GM21723 (cell line): Measurements from ENCODE around the gene TOR1A.

Experiments used
- ATAC-seq: cut with Tn5 transposase; IDR thresholded peaks from one replicate; pipeline ENCODE4 v1.9.1; 2021; ENCODE audit warnings: mild to moderate bottlenecking, moderate library complexity; ENCODE audit not compliant: unreplicated experiment

Gene TOR1A, protein sequence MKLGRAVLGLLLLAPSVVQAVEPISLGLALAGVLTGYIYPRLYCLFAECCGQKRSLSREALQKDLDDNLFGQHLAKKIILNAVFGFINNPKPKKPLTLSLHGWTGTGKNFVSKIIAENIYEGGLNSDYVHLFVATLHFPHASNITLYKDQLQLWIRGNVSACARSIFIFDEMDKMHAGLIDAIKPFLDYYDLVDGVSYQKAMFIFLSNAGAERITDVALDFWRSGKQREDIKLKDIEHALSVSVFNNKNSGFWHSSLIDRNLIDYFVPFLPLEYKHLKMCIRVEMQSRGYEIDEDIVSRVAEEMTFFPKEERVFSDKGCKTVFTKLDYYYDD

DNA sequence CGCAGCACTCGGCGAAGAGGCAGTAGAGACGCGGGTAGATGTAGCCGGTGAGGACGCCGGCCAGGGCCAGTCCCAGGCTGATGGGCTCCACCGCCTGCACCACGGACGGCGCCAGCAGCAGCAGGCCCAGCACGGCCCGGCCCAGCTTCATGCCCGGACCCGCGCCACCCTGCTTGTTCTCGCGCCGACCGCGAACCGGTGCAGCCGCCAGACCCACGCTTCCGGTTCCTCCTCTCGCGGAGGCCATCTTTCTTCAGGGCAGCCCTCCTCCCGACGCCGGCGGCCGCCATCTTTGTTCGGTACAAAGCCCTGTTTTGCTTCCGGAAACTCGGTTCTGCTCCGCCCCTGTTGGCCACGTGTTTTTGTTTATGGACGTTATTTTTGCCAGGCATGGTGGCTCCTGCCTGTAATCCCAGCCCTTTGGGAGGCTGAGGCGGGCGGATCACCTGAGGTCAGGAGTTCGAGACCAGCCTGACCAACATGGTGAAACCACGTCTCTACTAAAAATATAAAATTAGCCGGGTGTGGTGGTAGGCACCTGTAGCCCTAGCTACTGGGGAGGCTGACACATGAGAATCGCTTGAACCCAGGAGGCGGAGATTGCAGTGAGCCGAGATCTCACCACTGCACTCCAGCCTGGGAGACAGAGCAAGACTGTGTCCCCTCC, at the start of gene TOR1A:
TOR1A (minus strand) TSS at position 202 of the 667 bp plus-strand sequence; CDS start at position 151, 51 bp downstream.
- ATAC-seq: peak; percentile 96

DNA sequence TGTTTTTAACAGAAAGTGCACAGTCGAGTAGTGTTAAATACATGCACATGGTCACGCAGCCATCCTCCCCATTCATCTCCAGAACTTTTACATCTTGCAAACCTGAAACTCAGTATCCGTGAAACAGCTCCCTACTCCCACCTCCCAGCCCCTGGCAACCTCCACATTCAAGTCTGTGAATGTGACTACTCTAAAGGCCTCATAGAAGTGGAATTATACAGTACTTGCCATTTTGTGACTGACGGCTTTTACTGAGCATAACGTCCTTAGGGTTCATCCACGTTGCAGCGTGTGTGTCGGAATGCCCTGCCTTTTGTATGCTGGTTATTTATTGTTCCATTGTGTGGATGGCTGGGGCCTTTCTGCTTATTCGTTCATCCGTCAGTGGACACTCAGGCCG, 47.1 kb upstream of the TOR1A start:
- no peak for ATAC-seq

DNA sequence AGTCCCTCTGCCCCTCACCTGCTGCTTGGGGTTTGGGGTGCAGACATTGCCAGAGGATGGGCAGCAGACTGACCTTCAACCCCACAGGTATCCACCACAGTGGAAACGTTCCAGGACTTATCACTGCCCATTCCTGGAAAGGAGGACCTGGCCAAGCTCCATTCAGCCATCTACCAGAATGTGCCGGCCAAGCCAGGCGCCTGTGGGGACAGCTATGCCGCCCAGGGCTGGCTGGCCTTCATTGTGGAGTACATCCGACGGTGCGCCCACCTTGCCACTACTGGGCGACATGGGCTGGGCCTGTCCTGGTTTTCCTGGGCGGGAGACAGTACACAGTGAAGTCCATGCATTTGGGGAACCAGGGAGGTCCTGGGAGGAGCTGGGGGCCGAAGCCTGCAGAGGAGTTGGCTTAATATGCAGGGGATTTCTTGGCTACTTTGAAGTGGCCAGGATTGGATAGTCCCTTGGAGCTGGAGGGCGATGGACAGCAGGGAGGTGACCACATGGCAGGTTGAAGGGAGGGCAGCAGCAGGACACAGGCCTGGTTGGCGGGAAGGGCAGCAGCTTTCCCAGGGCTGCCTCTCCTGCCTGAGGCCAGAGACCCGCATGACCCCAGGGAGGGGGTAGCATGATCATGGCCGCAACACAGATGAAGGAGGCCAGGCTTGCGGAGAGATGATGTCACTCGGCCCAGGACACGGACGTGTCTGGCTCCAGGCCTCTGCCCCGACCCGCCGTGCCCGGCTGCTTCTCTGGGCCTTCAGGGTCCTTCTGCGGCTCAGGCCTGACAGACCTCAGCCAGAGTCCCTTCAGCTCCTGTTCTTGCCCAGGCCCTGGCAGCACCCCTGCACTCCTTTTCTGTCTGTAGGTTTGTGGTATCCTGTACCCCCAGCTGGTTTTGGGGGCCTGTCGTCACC, 45.9 kb upstream of the TOR1A start:
- no peak for ATAC-seq

DNA sequence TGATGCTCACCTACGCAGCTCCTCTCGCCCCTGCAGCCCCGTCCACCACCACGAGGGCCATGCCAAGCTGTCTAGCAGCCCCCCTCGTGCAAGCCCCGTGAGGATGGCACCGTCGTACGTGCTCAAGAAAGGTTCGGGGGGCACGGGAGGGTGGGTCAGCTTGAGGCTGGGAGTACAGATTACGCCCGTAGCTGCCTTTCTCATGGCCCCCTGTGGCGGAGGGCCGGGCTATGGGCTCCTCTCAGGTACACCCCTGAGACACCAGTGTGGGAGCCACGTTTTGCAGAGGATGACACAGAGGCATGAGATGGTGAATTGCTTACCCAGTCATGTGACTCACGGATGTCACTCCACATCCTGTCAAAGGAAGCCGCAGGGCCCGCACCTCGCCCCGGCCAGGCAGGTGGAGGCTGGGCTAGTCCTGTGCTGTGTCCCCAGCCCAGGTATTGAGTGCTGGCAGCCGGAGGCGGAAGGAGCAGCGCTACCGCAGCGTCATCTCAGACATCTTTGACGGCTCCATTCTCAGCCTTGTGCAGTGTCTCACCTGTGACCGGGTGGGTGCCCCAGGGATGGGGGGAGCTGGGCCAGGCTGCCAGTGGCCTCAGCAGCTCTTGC, 45.0 kb upstream of the TOR1A start:
- no peak for ATAC-seq

DNA sequence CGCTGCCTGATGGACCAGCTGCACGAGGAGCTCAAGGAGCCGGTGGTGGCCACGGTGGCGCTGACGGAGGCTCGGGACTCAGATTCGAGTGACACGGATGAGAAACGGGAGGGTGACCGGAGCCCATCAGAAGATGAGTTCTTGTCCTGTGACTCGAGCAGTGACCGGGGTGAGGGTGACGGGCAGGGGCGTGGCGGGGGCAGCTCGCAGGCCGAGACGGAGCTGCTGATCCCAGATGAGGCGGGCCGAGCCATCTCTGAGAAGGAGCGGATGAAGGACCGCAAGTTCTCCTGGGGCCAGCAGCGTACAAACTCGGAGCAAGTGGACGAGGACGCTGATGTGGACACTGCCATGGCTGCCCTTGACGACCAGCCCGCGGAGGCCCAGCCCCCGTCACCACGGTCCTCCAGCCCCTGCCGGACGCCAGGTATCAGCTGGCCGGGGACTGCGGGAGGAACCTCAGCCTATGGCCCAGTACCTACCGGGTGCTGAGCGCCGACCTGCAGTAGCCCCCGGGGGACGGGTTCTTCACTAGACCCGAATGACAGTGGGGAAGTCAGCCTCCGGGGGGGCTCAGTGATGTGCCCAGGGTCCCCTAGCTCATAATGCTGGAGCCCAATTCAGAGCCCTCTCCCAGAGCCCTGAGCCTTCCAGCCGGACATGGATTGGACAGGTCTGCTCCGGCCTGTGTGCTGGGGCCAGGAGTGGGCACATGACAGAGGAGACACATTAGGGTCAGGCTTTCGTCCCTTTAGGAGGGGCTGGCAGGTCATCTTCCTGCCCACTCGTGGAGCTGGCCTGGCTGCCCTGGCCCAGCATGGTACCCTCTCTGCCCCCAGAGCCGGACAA, 44.3 kb upstream of the TOR1A start:
- no peak for ATAC-seq

DNA sequence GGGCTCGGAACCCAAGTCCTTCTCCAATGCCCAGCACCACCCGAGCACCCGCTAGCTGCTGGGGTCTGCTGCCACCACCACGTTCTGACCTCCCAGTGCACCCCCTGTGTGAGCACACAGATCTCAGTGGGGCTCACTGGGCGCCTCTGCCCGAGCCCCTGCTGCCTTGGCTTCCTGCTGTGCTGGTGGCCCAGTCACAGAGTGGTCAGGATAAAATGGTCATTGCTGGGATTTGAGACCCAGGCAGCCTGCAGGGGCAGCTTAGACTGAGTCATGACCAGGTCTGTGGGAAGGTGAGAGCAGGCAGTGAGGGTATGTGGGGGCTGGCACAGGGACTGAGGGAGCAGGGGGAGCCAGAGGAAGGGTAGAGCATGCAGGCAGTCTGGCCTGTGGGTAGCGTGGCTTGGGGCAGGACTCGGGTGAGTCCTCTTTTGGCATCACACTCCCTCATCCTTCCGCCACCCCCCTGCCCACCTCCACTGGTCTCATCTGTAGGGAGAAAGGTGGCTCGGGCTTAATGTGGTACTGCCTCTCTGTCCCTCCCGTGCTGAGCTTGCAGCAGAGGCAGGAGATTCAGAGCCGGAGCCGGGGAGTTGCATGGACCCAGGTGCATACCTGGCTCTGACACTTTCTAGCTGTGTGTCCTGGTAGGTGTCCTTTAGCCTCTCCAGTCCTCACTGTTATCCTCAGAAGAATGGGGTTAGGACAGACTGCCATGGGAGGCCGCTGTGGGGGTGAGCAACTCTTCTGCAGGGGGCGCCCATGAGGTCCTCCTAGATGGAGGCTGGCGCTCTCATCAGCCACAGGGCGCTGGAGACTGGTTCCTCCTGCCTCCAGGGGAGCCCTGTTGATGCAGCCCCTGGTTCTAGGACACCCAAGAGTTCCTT, 43.4 kb upstream of the TOR1A start:
- no peak for ATAC-seq

DNA sequence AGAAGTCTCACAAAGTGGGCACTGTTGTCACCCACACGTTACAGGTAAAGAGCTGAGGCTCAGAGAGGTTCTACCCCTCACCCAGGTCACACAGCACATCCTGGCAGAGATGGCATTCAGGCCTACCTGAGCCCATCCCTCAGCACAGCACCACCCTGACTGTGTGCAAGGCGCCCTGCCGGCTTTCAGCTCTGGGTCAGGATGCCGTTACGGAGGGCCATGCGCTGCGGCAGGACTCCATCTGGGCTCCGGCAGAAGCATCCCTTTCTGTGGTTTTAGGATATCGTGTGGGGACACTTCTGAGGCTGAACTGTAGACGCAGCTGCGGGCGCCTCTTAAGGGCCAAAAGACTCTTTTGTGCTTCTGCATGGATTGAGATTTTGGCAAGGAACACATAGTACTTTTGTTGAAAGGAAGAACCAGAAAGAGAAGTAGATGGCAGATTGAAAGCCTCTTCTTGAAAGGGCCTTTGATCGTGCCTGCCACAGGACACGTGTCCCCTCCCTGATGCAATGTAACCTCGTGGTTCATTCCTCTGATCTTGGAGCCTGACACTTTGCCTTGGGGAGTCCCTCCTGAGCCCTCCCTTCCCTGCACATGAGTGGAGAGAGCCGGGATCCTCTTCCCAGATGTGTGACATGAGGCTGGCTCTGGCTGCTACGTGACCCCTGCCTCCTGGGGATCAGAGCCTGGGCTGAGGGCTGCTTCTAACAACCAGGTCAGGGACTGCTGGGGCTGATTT, 42.6 kb upstream of the TOR1A start:
- no peak for ATAC-seq

DNA sequence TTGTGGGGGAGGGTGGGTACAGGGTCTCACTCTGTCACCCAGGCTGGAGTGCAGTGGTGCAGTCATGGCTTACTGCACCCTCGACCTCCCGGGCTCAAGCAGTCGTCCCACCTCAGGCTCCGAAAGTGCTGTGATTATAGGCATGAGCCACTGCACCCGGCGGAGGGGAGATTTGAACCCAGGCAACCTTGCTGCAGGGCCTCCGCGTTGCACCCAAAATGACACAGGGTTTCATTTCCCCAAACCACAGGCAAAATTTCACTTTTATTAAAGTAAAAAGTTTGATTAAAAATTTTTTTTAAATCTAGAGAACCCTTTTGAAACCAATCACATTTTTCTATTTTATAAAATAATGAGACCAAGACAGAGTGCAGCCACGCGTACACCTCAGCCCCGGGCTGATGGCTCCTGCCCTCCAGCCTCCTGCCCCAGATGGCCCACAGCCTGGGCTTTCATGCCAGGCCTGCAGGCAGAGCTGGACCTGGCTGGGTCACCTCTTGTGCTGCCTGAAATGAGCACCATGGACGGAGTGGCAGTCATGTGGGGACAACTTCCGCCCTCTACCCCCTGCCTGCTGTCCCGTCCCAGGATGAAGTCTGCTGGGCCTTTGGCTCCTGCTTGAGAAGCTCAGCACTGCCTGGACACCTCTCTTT, 41.9 kb upstream of the TOR1A start:
- ATAC-seq: no peak

DNA sequence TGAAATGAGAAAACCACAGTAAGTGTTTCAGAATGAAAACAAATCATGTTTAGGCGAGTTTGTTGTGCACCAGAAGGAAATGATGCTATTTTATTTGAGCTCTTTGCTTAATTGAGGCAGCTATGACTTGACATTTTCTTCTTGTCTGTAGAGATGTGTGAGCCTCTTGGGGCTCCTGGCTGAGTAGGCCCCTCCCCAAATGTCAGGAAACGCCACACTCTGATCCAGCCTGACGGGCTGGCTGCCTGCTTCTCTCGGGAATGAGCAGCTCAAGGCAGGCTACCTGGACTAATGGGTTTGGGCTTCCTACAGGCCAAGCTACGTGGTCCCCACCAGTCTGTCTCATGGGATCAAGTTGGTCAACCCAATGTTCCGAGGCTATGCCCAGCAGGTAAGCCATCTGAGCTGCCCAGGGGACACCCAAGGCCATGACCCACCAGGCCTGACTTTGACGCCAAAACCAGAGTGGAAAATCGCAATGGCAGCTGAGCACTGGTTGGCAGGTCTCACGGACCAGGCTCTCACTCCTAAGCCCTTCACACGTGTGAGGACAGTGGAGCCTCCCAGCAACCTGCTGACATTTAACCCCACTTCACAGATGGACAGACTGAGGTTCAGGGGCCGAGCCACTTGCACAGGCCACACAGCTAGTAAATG, 41.2 kb upstream of the TOR1A start:
- no peak for ATAC-seq

DNA sequence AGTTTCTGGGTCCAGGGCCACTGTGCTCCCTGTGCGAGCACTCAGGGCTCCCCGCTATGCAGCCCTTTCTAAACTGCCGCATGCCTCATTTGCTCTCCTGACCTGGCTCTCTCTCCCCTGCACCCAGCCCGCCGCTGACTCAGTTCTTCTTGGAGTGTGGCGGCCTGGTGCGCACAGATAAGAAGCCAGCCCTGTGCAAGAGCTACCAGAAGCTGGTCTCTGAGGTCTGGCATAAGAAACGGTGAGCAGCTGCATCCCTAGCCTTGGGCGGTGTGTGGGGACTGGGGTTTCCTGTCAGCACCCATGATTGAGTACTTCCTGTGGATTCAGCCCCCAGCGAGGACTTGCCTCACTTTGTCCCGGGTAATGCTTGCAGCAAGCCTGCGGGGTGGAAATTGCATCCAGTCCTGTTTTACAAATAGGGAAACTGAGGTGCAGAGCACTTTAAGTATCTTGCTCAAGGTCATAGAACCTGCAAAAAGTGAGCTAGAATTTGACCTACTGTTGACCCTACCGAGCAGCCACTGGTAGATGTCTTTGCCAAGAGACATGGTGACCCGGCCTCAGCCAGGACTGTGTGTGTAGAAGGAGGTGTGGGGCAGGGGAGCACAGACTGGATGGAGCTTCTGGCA, 39.2 kb upstream of the TOR1A start:
- ATAC-seq: no peak

DNA sequence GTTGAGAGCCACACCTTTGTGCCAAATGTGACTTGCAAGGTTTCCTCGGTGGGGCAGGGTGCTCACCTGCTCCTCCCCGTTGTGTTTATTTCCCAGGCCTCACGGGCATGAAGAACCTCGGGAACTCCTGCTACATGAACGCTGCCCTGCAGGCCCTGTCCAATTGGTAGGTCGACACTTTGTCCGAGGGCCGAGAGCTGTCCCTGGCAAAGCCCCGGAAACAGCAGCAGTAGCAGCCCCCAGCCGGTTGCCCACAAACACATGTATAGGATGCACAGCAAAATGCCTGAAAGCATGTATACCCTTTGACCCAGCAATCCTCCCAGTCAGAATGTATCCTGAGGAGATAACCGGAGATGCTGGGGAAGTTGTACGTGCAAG, 37.5 kb upstream of the TOR1A start:
- no peak for ATAC-seq

DNA sequence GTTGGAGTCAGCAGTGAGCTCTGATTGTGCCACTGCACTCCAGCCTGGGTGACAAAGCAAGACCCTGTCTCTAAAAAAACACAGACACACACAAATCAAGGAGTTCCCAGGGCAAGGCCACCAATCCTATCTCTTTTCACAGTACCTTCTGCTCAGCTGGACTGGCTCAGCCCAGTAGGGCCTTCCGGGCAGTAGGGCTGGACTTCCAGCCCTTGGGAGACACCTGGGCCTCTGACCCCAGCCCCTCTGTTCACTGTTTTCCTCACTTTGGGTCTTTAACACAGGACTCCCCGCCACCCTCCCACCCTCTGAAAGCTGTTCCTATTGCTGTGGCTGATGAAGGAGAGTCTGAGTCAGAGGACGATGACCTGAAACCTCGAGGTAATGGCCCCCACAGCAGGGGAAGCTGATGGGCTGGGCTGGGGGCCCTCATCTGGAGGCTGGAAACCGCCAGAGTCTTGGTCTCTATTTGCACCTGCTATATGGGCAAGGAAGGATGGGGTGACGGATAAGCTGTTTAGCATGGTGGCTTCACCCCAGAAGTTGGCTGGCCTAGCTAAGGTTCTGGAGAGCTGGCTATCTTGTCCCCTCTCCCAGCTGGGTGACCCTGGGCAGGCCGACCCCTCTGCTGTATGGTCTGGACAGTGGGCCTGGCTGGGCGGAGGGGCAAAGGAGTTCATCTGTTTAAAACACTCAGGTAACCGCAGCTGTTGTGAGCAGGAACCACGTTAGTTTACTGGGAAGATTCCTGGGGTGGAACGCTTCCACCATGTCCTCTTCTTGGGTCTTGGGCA, 36.9 kb upstream of the TOR1A start:
- no peak for ATAC-seq

DNA sequence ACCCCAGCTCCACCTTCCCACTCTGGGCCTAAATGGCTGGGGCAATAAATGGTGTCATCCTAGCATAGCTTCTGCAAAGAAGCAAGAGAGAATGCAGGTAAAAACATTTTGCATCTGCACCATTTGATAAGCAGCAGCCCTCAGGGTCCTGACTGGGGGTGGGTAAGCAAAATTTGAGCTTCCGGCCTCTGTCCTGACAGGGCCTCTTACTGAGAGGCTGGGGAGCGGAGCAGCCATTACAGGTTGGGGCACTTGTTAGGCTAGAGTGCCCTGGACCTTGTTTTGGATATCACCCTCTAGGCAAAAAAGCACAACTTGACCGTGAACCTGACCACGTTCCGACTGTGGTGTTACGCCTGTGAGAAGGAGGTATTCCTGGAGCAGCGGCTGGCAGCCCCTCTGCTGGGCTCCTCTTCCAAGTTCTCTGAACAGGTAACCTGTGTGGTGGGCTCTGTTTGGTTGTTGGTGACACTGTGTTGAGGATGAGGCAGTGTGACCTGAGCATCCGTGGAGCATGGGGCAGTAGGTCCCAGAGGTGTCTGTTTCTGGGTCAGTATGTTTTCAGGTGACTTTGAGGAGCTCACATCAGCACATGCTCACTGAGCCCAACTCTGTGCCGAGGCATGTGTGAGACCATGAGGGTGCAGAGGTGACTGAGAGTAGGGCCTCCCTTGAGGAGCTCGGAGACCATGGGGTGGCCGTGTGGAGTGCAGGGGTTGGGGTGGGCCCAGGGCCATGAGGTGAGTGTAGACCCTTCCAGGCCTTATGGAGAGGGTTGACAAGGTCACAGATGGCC, 34.4 kb upstream of the TOR1A start:
- ATAC-seq: no peak

DNA sequence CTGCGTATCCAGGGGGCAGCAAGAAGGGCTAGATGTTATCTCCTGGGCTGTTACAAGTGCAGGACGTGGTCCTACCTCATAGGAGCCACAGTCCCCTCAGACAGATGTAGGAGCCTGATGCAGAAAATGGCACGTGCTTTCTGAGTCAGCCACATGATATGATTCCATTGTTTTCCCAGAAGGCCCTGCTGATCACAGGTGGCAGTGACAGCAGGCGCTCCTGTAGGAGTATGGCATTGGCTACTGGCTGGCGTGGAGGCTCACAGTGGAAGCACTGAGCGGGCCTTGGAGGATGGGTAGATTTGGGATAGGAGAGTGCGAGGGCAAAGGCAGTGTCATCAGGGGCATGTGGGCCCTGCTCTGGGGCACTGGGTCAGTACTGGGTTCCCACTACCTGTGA, 33.3 kb upstream of the TOR1A start:
- no peak for ATAC-seq

DNA sequence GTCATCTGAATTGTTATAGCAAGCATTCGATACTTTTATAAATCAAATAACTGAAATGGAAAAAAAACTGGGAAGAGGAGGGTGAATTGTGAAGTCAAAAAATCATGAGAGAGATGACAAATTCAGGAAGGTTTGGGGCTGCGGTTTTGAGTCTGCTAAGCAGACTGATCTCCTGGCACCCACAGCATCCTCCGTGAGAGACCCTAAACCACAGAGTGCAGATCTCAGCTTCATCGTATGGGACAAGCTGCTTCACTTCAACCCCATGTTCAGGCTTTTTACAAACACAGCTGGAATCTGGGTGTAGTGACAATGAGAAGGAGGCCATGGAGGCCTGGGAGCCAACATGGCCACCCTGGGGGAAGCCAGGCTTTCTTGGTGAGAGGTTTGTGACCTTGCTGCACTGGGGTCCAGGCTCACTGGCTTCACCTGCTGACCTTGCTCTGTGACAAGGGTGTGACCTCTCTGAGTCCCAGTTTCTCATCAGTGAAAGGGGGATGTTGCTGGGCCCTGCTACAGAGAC, 30.7 kb upstream of the TOR1A start:
- ATAC-seq: no peak
